Body of pancreas (tissue), 4 donors: ENCODE data around the gene ADAMTS2. TPM values are rescaled to one million over a fixed set of nuclear protein-coding genes. Genes with fewer than 3 reads are reported as not detected.

Source experiments
- ATAC-seq: fragments of 150-250 bp; one replicate; pipeline ENCODE4 v1.9.1; 2016
- DNase-seq, 4 donors: peaks; one replicate each; pipeline ENCODE4 v3.0.0-alpha.2; 2019
- H3K27ac ChIP-seq, 4 donors: fragments of 200-600 bp; sonication (generic); 1 replicate in 3 of 4; 2 replicates in 1 of 4; pipeline versions ENCODE4 v1.5.1 to v1.6.1; 2016 to 2019; ENCODE audit warnings: mild to moderate bottlenecking in 1 of 4, mixed read lengths in 1 of 4, moderate library complexity in 1 of 4
- H3K27me3 ChIP-seq, 2 donors: fragments of 200-600 bp; sonication (generic); one replicate each; pipeline ENCODE4 v1.6.0; 2016; ENCODE audit warnings: mild to moderate bottlenecking in 1 of 2
- H3K36me3 ChIP-seq, 2 donors: fragments of 200-600 bp; sonication (generic); replicated peaks in 1 of 2; 2 replicates each; pipeline ENCODE4 v1.5.1; 2016; ENCODE audit warnings: low read depth in 2 of 2; ENCODE audit not compliant: insufficient read depth in 1 of 2
- H3K4me1 ChIP-seq: fragments of 200-600 bp; sonication (generic); one replicate; pipeline ENCODE4 v1.6.0; 2016
- H3K4me3 ChIP-seq, 2 donors: fragments of 200-600 bp; sonication (generic); 1 replicate in 1 of 2; 2 replicates in 1 of 2; pipeline ENCODE4 v1.5.1; 2016 to 2019
- H3K9me3 ChIP-seq, 3 donors: fragments of 200-600 bp; sonication (generic); 1 replicate in 2 of 3; 2 replicates in 1 of 3; pipeline ENCODE4 v1.5.1; 2016
- CTCF ChIP-seq, 7 experiments: fragments of 450-650 bp in 4 of 7; fragments of 200-600 bp in 3 of 7; sonication (generic) in 3 of 7; IDR thresholded peaks; one replicate each; pipeline ENCODE4 v1.5.1; 2016 to 2019; ENCODE audit warnings: antibody characterized with exemption in 7 of 7
- POLR2A ChIP-seq, 3 donors: fragments of 450-650 bp; IDR thresholded peaks; one replicate each; pipeline ENCODE4 v1.6.1; 2016; ENCODE audit warnings: antibody characterized with exemption in 3 of 3, mild to moderate bottlenecking in 2 of 3
- WGBS, 2 donors: methylation state at CpG; one replicate each; pipeline ENCODE4 v1.1.5; 2017; 5-methylcytosine and 5-hydroxymethylcytosine counted together
- intact Hi-C: fragments of 100-400 bp; cut with DNase I; formaldehyde crosslinking; loops from one replicate; pipeline ENCODE4 v1.15.1; 2023
- total RNA-seq, 2 donors: library from RNA; depleted of rRNA; stranded (reverse); fragments of >200 nt; gene quantifications; one replicate each; pipeline ENCODE4 v1.1.0, GENCODE V29; 2016

ADAMTS2 gene
- total RNA-seq, 2 donors from 2014 or later: 9.1 to 19.1 TPM

- intact Hi-C loops: no loop called here
- H3K27me3 ChIP-seq: no peaks in the 10 kb centered on the region
Measured at GRCh38 chr5:179369530-179369884, 24.2 kb upstream of the ADAMTS2 start.

GRCh38 chr5:179368806-179369529 is 23.7 kb upstream of the ADAMTS2 start:
- TF ChIP-seq CTCF (IDR thresholded peaks at IDR 0.05): no peak
- TF ChIP-seq POLR2A (IDR thresholded peaks at IDR 0.05): no peak
- H3K9me3 ChIP-seq: no peaks in the 10 kb centered on the region
- no peak for DNase-seq
- no peak for ATAC-seq
- H3K27me3 ChIP-seq: no peaks in the 10 kb centered on the region
- no peak overlapping the region for H3K27ac ChIP-seq
- no peaks in the 10 kb centered on the region for H3K4me1 ChIP-seq
- intact Hi-C loops: no loop called here
- no peaks in the 10 kb centered on the region for H3K36me3 ChIP-seq
- WGBS, 2 donors: 77 to 79% methylated on average over 6 to 16 of the region's 17 CpGs
- H3K4me3 ChIP-seq: no peak overlapping the region

More at GRCh38 chr5:179369530-179369884, 24.2 kb upstream of the ADAMTS2 start:
- Histone ChIP-seq H3K9me3 (no peaks in the 10 kb centered on the region), H3K4me3 (no peak overlapping the region), H3K36me3 (no peaks in the 10 kb centered on the region), H3K4me1 (no peaks in the 10 kb centered on the region), H3K27ac (no peak overlapping the region)
- WGBS, 2 donors: 66 to 72% methylated on average over 5 to 6 of the region's 6 CpGs
- no peak for TF ChIP-seq POLR2A (IDR thresholded peaks at IDR 0.05)
- TF ChIP-seq CTCF (IDR thresholded peaks at IDR 0.05): no peak
- DNase-seq (no peak), ATAC-seq (no peak)

DNA sequence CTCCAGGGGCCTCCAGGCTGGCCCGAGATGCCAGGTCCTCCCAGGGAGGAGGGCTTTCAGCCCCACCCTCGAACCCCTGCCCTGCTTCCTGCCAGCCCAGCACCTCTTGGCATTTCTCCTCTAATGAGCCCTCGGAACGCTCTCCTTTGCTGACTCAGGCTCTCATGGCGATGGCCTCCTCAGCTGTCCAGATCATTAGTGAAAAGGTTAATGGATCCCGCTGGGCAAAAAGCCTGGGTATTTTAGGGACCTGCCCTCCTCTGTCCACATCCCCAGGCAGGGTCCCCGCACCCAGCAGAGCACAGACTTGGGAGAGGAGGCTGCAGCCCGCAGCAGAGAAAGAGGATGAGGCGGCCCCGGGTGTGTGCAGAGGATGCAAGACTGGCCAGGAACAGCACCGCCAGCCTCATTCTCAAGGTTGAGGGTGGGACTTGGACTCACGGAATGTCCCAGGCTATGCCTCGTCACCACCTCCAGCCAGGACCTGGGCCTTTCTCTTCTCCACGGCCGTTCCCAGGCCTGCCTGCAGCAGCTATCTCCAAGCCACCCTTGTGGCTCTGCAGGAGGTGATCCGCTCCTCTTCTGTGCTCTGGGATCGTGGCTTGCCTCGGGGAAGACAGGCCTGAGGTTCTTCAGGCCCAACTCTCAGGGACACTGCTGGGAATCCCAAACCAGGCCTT is 23.0 kb upstream of the ADAMTS2 start:
- Histone ChIP-seq H3K9me3 (no peaks in the 10 kb centered on the region), H3K27me3 (no peaks in the 10 kb centered on the region), H3K27ac (no peak overlapping the region), H3K4me1 (no peaks in the 10 kb centered on the region), H3K36me3 (no peaks in the 10 kb centered on the region), H3K4me3 (no peak overlapping the region)
- intact Hi-C loops: no loop called here
- 68 to 77% methylated on average over 5 to 18 of the region's 18 CpGs for WGBS, 2 donors
- DNase-seq (no peak), ATAC-seq (no peak)
- TF ChIP-seq CTCF (IDR thresholded peaks at IDR 0.05): no peak

- ATAC-seq: no peak
- TF ChIP-seq POLR2A (IDR thresholded peaks at IDR 0.05): no peak
- no peak for TF ChIP-seq CTCF (IDR thresholded peaks at IDR 0.05)
- Histone ChIP-seq H3K9me3 (no peaks in the 10 kb centered on the region), H3K27ac (no peak overlapping the region), H3K27me3 (no peaks in the 10 kb centered on the region), H3K36me3 (no peaks in the 10 kb centered on the region), H3K4me1 (no peaks in the 10 kb centered on the region), H3K4me3 (no peak overlapping the region)
- intact Hi-C loops: no loop called here
- no peak for DNase-seq
- WGBS, 2 donors: 74 to 76% methylated on average over 10 to 12 of the region's 12 CpGs
Measured at GRCh38 chr5:179367491-179367890, 22.2 kb upstream of the ADAMTS2 start.

DNA sequence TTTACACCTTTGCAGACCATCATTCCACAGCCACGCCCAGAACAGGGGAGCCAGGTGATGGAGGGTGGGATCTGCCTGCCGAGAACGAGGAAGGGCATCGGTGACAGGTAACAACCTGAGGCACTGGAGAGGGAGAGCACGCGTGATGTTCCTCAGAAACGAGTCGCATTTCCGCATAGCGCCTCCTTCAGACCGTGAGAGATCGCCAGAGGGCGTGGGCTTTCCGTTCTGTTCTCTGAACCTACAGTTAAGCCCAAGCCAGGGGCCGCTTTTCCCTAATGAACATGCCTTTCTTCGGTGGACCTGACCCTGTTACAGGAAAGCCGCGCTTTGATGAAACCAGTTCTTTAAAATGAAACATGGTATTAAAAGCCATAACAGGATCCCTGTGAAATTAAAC is 17.1 kb upstream of the ADAMTS2 start:
- TF ChIP-seq POLR2A (IDR thresholded peaks at IDR 0.05): no peak
- no peak for TF ChIP-seq CTCF (IDR thresholded peaks at IDR 0.05)
- ATAC-seq (no peak), DNase-seq (no peak)
- H3K36me3 ChIP-seq: no peaks in the 10 kb centered on the region
- H3K4me3 ChIP-seq: no peak overlapping the region
- H3K4me1 ChIP-seq: no peaks in the 10 kb centered on the region
- no peak overlapping the region for H3K27ac ChIP-seq
- whole genome bisulfite sequencing, 2 donors: 67 to 69% methylated on average over 12 to 18 of the region's 18 CpGs
- H3K9me3 ChIP-seq: no peaks in the 10 kb centered on the region
- intact Hi-C loops: no loop called here
- H3K27me3 ChIP-seq: no peaks in the 10 kb centered on the region
